Esophagus mucosa (tissue), 1 donor: Measurements from ENCODE around the gene TMX4. TPM values are rescaled to one million over a fixed set of nuclear protein-coding genes. Genes with fewer than 3 reads are reported as not detected.
"Not testable (repeated sequence)": the region's sequence is repeated elsewhere in the genome, so short reads cannot be mapped to it uniquely, and the experiment has no call there.

ENCODE experiments used
- ATAC-seq: fragments of 200-7000 bp; cut with Tn5 transposase; one replicate; pipeline ENCODE4 v1.9.1; 2020
- total RNA-seq: library from RNA; stranded (reverse); gene quantifications from one replicate; pipeline ENCODE4 v1.2.4, GENCODE V29; 2023
- donor health status: DM: yes; HTN: yes; CAD: no.

TMX4 gene
- total RNA-seq, 1 donor from 2014 or later, result 18.9 TPM

- ATAC-seq, result no peak
Measured at GRCh38 chr20:7966176-7966575, 53.4 kb downstream of the TMX4 start.

- ATAC-seq, result no peak
Measured at GRCh38 chr20:7959484-7959883, 60.1 kb downstream of the TMX4 start.

- ATAC-seq, result not testable (repeated sequence)
Measured at GRCh38 chr20:7956561-7956960, 63.0 kb downstream of the TMX4 start.

- no peak for ATAC-seq
Measured at GRCh38 chr20:7950387-7950786, 69.2 kb downstream of the TMX4 start.

GRCh38 chr20:7943891-7944290 lies 75.7 kb downstream of the TMX4 start:
- no peak for ATAC-seq

GRCh38 chr20:7940341-7940740 lies 79.2 kb downstream of the TMX4 start, which contains the start of gene HAO1:
TSS of gene HAO1 (minus strand) at chr20:7940458. CDS start at chr20:7940422, 36 bp downstream.
- ATAC-seq, result no peak

GRCh38 chr20:7939663-7940062 lies 79.9 kb downstream of the TMX4 start:
- no peak for ATAC-seq

- ATAC-seq, result no peak
Measured at GRCh38 chr20:7938058-7938457, 81.5 kb downstream of the TMX4 start.

GRCh38 chr20:7937328-7937727 lies 82.2 kb downstream of the TMX4 start:
- no peak for ATAC-seq

- ATAC-seq, result no peak
Measured at GRCh38 chr20:7935027-7935551, 84.5 kb downstream of the TMX4 start.

- no peak for ATAC-seq
Measured at GRCh38 chr20:7933346-7933745, 86.2 kb downstream of the TMX4 start.

- no peak for ATAC-seq
Measured at GRCh38 chr20:7930343-7930742, 89.2 kb downstream of the TMX4 start.

Other genes starting within 250 kb of the TMX4 start
- not detected for gene HAO1, start 79.3 kb downstream of the TMX4 start, total RNA-seq
- 2.7 TPM for gene PLCB1, start 112.5 kb upstream of the TMX4 start, total RNA-seq